ENCODE results near the gene PRTFDC1. TPM values are rescaled to one million over a fixed set of nuclear protein-coding genes. Genes with fewer than 3 reads are reported as not detected.

PRTFDC1 gene
- total RNA-seq, 2 donors from 2014 or later = 0.69 TPM; not detected in 1

DNA sequence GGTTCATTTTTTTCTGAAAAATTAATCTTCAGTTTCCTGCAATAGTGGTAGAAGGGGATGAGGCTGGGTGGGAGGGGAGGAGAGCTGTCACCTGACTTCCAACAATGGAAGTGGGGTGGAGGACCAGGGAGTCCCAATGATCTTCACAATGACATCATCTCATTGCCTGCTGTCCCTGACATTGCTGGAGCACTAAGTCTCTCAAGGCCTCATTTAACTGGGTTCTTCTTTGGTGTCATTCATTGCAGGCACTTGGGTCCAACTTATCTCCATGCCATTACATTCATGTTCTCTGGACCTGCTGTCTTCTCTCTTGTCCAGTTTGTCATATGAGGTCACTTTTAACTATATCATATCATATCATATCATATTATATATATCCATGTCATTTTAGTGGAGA, 34.4 kb downstream of the PRTFDC1 start:
- Mint-ChIP-seq H3K27me3 (no peaks in the 10 kb centered on the region), H3K27ac (no peak overlapping the region), H3K36me3 (peaks cover 6% of the 10 kb centered on the region), H3K9me3 (no peaks in the 10 kb centered on the region), H3K4me3 (no peak overlapping the region), H3K4me1 (ENCODE audit: low read depth in 2 of 2) (peaks cover 11 to 14% of the 10 kb centered on the region in 2 donors)
- ATAC-seq (no peak), DNase-seq (ENCODE audit: low spot score) (no peak)

GRCh38 chr10:24917493-24917892, 34.9 kb downstream of the PRTFDC1 start:
- Mint-ChIP-seq H3K4me1 (ENCODE audit: low read depth in 2 of 2) (peaks cover 15 to 17% of the 10 kb centered on the region in 2 donors), H3K36me3 (peaks cover 6% of the 10 kb centered on the region), H3K27me3 (no peaks in the 10 kb centered on the region), H3K4me3 (no peak overlapping the region), H3K27ac (no peak overlapping the region), H3K9me3 (no peaks in the 10 kb centered on the region)
- ATAC-seq = no peak
- no peak for DNase-seq (ENCODE audit: low spot score)

DNA sequence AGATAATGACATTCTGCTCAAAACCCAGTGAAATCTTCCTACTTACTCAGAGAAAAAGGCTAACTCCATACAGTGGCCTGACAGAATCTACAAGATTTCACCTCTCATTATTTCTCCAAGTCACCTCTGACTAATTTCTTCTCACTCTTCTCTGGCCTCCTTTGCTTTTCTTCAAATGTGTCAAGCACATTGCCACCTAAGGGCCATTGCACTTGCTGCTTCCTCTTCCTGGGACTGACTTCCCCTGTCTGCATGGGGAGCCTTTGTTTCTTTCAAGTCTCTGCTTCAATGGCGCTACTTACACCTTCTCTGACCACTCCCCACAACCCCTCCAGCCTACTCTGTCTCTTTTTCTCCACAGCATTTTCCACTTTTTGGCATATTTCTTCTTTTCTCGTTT, 36.0 kb downstream of the PRTFDC1 start:
- no peaks in the 10 kb centered on the region for H3K9me3 Mint-ChIP-seq
- H3K27me3 Mint-ChIP-seq = no peaks in the 10 kb centered on the region
- ATAC-seq = peak; percentile 67 to 74
- peaks cover 6% of the 10 kb centered on the region for H3K36me3 Mint-ChIP-seq
- DNase-seq (ENCODE audit: low spot score) = no peak
- no peak overlapping the region for H3K4me3 Mint-ChIP-seq
- H3K4me1 Mint-ChIP-seq (ENCODE audit: low read depth in 2 of 2) = peaks cover 19 to 21% of the 10 kb centered on the region in 2 donors
- H3K27ac Mint-ChIP-seq = no peak overlapping the region

DNA sequence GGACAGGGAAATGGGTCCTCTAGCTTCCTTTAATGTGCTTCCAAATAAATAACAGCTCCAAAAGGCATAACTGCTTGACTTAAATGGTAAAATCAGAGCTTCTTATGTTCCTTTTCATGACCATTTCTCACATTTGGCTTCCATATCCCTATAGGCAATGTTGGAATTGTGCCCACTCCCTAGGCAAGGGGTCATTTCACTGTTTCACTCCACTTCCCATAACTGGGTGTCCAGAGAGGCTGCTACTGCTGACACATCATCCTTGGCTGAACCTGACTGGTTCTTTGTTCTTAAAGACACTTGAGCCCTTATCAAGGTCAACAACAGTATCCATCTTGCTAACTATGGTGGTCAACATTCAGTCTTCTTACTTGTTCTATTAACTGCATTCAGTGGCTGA, 37.1 kb downstream of the PRTFDC1 start:
- Mint-ChIP-seq H3K27ac (no peak overlapping the region), H3K4me1 (ENCODE audit: low read depth in 2 of 2) (peaks cover 12 to 17% of the 10 kb centered on the region in 2 donors), H3K4me3 (no peak overlapping the region), H3K9me3 (no peaks in the 10 kb centered on the region), H3K36me3 (peaks cover 6% of the 10 kb centered on the region), H3K27me3 (no peaks in the 10 kb centered on the region)
- no peak for DNase-seq (ENCODE audit: low spot score)
- ATAC-seq = no peak

GRCh38 chr10:24914148-24914547, 38.3 kb downstream of the PRTFDC1 start:
- Mint-ChIP-seq H3K9me3 (no peaks in the 10 kb centered on the region), H3K36me3 (no peaks in the 10 kb centered on the region), H3K4me3 (no peak overlapping the region), H3K27me3 (no peaks in the 10 kb centered on the region), H3K27ac (no peak overlapping the region), H3K4me1 (ENCODE audit: low read depth in 2 of 2) (peaks cover 10 to 17% of the 10 kb centered on the region in 2 donors)
- ATAC-seq = no peak
- no peak for DNase-seq (ENCODE audit: low spot score)

DNA sequence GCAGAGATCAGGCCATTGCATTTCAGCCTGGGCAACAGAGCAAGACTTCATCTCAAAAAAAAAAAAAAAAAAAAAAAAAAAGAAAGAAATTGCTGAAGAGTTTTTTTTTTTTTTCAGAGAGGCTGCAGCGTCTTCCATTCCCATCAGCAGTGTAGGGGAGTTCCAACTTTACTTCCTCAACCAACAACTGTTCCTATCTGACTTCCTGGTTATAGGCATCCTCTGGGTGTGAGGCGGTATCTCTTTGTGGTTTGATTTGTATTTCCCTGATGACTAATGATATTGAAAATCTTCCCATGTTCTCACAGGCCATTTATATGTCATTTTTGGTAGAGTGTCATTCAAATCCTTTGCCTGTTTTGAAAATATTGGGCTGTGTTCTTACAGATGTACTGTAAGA, 40.2 kb downstream of the PRTFDC1 start:
- Mint-ChIP-seq H3K9me3 (no peaks in the 10 kb centered on the region), H3K4me3 (no peak overlapping the region), H3K27me3 (no peaks in the 10 kb centered on the region), H3K27ac (no peak overlapping the region), H3K36me3 (no peaks in the 10 kb centered on the region), H3K4me1 (ENCODE audit: low read depth in 2 of 2) (peaks cover 10 to 17% of the 10 kb centered on the region in 2 donors)
- no peak for ATAC-seq
- no peak for DNase-seq (ENCODE audit: low spot score)

DNA sequence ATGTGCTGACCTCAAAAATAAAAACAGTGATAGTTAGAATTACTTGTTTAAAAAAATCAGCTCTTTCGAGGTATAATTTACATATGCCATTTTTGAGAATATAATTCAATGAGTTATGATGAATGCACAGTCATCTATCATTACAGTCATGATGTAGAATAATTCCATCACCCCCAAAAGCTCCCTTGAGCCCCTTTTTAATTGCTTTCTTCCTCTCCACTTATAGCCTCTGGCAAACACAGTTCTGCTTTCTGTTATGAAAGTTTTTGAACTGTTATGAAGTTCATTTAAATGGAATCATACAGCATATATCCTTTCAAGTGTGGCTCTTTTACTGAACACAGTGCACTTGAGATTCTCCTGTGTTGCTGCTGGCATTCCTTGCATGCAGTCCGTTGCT, 41.4 kb downstream of the PRTFDC1 start:
- no peak overlapping the region for H3K27ac Mint-ChIP-seq
- DNase-seq (ENCODE audit: low spot score) = no peak
- no peak overlapping the region for H3K4me3 Mint-ChIP-seq
- H3K4me1 Mint-ChIP-seq (ENCODE audit: low read depth in 2 of 2) = peaks cover 12 to 17% of the 10 kb centered on the region in 2 donors
- no peaks in the 10 kb centered on the region for H3K27me3 Mint-ChIP-seq
- no peaks in the 10 kb centered on the region for H3K9me3 Mint-ChIP-seq
- H3K36me3 Mint-ChIP-seq = no peaks in the 10 kb centered on the region
- ATAC-seq = no peak

GRCh38 chr10:24910574-24910973, 41.8 kb downstream of the PRTFDC1 start:
- Mint-ChIP-seq H3K36me3 (no peaks in the 10 kb centered on the region), H3K4me1 (ENCODE audit: low read depth in 2 of 2) (peaks cover 14 to 17% of the 10 kb centered on the region in 2 donors), H3K4me3 (no peak overlapping the region), H3K27me3 (no peaks in the 10 kb centered on the region), H3K27ac (no peak overlapping the region), H3K9me3 (no peaks in the 10 kb centered on the region)
- no peak for ATAC-seq
- no peak for DNase-seq (ENCODE audit: low spot score)

- H3K4me3 Mint-ChIP-seq = no peak overlapping the region
- ATAC-seq = no peak
Measured at GRCh38 chr10:24908793-24909423, 43.5 kb downstream of the PRTFDC1 start.

GRCh38 chr10:24907956-24908355, 44.5 kb downstream of the PRTFDC1 start:
- no peak for DNase-seq (ENCODE audit: low spot score)
- Mint-ChIP-seq H3K27me3 (no peaks in the 10 kb centered on the region), H3K36me3 (no peaks in the 10 kb centered on the region), H3K4me1 (ENCODE audit: low read depth in 2 of 2) (peaks cover 17 to 18% of the 10 kb centered on the region in 2 donors), H3K4me3 (no peak overlapping the region), H3K9me3 (no peaks in the 10 kb centered on the region), H3K27ac (no peak overlapping the region)
- ATAC-seq = no peak

More at GRCh38 chr10:24908793-24909423, 43.5 kb downstream of the PRTFDC1 start:
- peaks cover 17 to 18% of the 10 kb centered on the region in 2 donors for H3K4me1 Mint-ChIP-seq (ENCODE audit: low read depth in 2 of 2)
- H3K9me3 Mint-ChIP-seq = no peaks in the 10 kb centered on the region
- no peaks in the 10 kb centered on the region for H3K27me3 Mint-ChIP-seq
- no peak overlapping the region for H3K27ac Mint-ChIP-seq
- H3K36me3 Mint-ChIP-seq = no peaks in the 10 kb centered on the region
- no peak for DNase-seq (ENCODE audit: low spot score)

DNA sequence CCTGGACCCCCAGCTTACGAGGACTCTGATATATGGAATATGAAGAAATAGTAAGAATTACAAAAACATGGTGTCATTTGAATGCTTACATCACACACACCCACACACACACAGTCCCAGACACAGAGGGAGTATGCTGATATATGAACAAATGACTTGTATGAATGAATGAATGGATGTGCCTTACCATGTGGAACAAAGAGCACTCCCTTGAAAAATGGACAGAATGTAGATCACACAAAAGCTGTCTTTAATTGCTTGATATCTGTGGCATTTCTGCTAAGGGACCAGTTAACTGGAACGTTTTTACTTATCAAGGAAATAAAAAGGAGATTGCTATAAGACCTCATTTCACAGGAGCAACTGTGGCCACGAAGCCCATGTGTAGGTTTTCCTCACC, 46.0 kb downstream of the PRTFDC1 start:
- ATAC-seq (no peak), DNase-seq (ENCODE audit: low spot score) (no peak)
- no peak overlapping the region for H3K27ac Mint-ChIP-seq
- H3K36me3 Mint-ChIP-seq = no peaks in the 10 kb centered on the region
- peaks cover 13 to 15% of the 10 kb centered on the region in 2 donors for H3K4me1 Mint-ChIP-seq (ENCODE audit: low read depth in 2 of 2)
- no peak overlapping the region for H3K4me3 Mint-ChIP-seq
- no peaks in the 10 kb centered on the region for H3K27me3 Mint-ChIP-seq
- H3K9me3 Mint-ChIP-seq = no peaks in the 10 kb centered on the region

DNA sequence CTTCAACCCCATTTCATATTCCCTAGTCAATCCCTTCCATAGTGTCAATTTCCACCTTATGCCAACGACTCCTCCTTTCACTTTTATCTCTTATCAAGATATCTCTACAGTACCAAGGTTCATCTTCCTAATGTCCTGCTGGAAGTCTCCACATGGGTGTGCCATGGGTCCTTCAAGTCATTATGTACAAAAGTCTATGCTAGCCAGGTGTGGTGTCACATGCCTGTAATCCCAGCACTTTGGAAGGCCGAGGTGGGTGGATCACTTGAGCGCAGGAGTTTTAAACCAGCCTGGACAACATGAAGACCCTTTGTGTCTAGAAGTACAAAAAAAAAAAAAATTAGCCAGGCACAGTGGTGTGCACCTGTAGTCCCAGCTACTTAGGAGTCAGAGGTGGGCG, 47.6 kb downstream of the PRTFDC1 start:
- Mint-ChIP-seq H3K4me3 (no peak overlapping the region), H3K27me3 (no peaks in the 10 kb centered on the region)
- ATAC-seq = no peak

GRCh38 chr10:24902400-24902728, 50.0 kb downstream of the PRTFDC1 start:
- Mint-ChIP-seq H3K4me3 (no peak overlapping the region), H3K4me1 (ENCODE audit: low read depth in 2 of 2) (peaks cover 23 to 26% of the 10 kb centered on the region in 2 donors), H3K36me3 (no peaks in the 10 kb centered on the region), H3K27ac (no peak overlapping the region), H3K9me3 (no peaks in the 10 kb centered on the region), H3K27me3 (no peaks in the 10 kb centered on the region)
- ATAC-seq = no peak
- no peak for DNase-seq (ENCODE audit: low spot score)

More for the DNA sequence above, 47.6 kb downstream of the PRTFDC1 start:
- Mint-ChIP-seq H3K27ac (no peak overlapping the region), H3K9me3 (no peaks in the 10 kb centered on the region), H3K4me1 (ENCODE audit: low read depth in 2 of 2) (peaks cover 17 to 21% of the 10 kb centered on the region in 2 donors), H3K36me3 (no peaks in the 10 kb centered on the region)
- no peak for DNase-seq (ENCODE audit: low spot score)

GRCh38 chr10:24901686-24902399, 50.6 kb downstream of the PRTFDC1 start:
- Mint-ChIP-seq H3K4me1 (ENCODE audit: low read depth in 2 of 2) (peaks cover 27 to 29% of the 10 kb centered on the region in 2 donors), H3K36me3 (no peaks in the 10 kb centered on the region), H3K27me3 (no peaks in the 10 kb centered on the region), H3K27ac (no peak overlapping the region), H3K9me3 (no peaks in the 10 kb centered on the region), H3K4me3 (peak overlapping the region; percentile 42)
- no peak for ATAC-seq
- DNase-seq (ENCODE audit: low spot score) = no peak

Measured in natural killer cell treated with Interleukin-12 subunit alpha and Interleukin-12 subunit beta and Interleukin-15 and Interleukin-18, amount 100 ng/mL, for 72 hours (primary cell).